Smooth muscle cell of the pulmonary artery (primary cell): ENCODE results near the gene SGMS2. TPM values are rescaled to one million over a fixed set of nuclear protein-coding genes. Genes with fewer than 3 reads are reported as not detected.

Experiments used
- total RNA-seq: library from RNA; depleted of rRNA; stranded (reverse); fragments of >200 nt; gene quantifications from 2 replicates; pipeline ENCODE4 v1.2.3, GENCODE V29; 2014

Gene SGMS2
- 174 and 197 TPM in 2 replicates for total RNA-seq

GRCh38 chr4:107824350-107825071 lies at the start of gene SGMS2:
Gene SGMS2 (plus strand): TSS chr4:107824932. CDS start chr4:107895554, 70,622 bp downstream.

GRCh38 chr4:107930821-107931774 lies 106.4 kb downstream of the SGMS2 start, which contains the start of gene CYP2U1:
Gene CYP2U1 (plus strand): TSS chr4:107931549. CDS start chr4:107931644, 95 bp downstream.

Other genes starting within 250 kb of the SGMS2 start
- gene PAPSS1, start 104.7 kb upstream of the SGMS2 start, total RNA-seq = 61.1 and 94.0 TPM in 2 replicates
- gene CYP2U1, start 106.6 kb downstream of the SGMS2 start, total RNA-seq = 15.9 and 17.1 TPM in 2 replicates
- gene HADH, start 165.0 kb downstream of the SGMS2 start, total RNA-seq = 12.1 and 13.9 TPM in 2 replicates